PC-9 (cell line): Measurements from ENCODE around the gene IL23R.

Experiments
- EZH2 ChIP-seq: fragments of 200-600 bp; sonication (generic); IDR thresholded peaks from 2 replicates; pipeline ENCODE4 v1.8.0; 2017; ENCODE audit warnings: antibody characterized with exemption, low read depth
- TF ChIP-seq, protein P1 (sequence below): fragments of 200-600 bp; sonication (generic); conservative IDR thresholded peaks from 2 replicates; pipeline ENCODE4 v1.6.1; 2017; ENCODE audit warnings: mixed run types, antibody characterized with exemption, mild to moderate bottlenecking, moderate library complexity

DNA sequence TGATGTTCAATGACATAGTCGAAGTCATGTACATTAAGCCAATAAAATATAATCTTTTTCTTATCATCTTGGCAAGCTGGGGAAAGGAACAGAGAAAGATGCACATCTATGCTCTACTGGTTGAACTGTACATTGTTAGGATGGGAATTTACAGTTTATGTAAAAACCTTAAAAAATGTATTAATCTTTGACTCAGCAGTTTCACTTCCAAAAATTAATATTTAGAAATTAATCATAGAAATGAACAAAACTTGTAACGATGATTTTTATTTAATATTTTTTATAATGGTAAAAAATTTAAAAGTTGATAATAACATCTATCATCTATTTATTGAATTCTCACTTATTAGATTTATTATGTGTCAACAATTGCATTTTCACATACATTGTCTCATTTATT, 25.8 kb upstream of the IL23R start:
- TF ChIP-seq EZH2, result no peak
- TF ChIP-seq, protein P1, sequence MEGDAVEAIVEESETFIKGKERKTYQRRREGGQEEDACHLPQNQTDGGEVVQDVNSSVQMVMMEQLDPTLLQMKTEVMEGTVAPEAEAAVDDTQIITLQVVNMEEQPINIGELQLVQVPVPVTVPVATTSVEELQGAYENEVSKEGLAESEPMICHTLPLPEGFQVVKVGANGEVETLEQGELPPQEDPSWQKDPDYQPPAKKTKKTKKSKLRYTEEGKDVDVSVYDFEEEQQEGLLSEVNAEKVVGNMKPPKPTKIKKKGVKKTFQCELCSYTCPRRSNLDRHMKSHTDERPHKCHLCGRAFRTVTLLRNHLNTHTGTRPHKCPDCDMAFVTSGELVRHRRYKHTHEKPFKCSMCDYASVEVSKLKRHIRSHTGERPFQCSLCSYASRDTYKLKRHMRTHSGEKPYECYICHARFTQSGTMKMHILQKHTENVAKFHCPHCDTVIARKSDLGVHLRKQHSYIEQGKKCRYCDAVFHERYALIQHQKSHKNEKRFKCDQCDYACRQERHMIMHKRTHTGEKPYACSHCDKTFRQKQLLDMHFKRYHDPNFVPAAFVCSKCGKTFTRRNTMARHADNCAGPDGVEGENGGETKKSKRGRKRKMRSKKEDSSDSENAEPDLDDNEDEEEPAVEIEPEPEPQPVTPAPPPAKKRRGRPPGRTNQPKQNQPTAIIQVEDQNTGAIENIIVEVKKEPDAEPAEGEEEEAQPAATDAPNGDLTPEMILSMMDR, result no peak
